T-helper 22 cell (primary cell): Measurements from ENCODE around the gene FBLN1.
"Not testable (repeated sequence)": the region's sequence is repeated elsewhere in the genome, so short reads cannot be mapped to it uniquely, and the experiment has no call there.

Experiments used
- DNase-seq: peaks from one replicate; pipeline ENCODE4 v3.0.0-alpha.2; 2020; ENCODE audit warnings: low read depth

The FBLN1 gene

DNA sequence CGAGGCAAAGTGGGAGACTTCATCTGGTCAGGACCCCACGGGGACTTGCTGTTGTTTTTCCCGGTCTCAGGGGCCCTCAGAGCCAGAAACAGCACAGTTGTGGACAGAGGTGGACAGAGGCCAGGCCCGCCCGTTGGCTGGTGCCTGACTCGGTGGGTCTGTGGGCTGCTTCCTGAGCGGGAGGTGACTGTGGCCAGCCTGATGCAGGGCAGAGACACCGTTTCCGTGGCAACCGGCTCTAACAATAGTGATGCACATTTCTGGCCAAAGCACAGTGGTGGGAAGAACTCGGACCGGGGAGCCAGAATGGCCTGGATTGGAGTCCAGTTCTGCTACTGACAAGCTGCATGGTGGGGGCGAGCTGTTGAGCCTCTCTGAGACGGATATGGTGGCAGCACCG lies 110.3 kb downstream of the FBLN1 start:
- no peak for DNase-seq

- no peak for DNase-seq
Measured at GRCh38 chr22:45615364-45615763, 112.7 kb downstream of the FBLN1 start.

DNA sequence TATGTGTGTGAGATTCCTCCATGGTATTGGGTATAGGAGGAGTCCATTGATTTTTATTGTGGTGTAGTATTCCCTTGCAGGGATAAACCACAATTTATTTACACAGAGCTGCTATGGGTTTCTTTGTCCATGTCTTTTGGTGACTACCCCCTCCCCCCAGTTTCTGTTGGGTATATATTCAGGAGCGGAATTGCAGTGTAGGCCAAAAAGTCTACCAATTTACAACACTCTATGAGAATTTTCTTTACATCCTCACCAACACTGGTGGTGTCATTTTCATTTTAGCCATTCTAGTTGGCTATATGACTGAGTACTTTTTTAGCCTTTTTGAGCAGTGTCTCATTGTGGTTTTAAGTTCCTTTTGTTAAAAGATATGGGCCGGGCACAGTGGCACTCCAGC lies 113.7 kb downstream of the FBLN1 start:
- no peak for DNase-seq

DNA sequence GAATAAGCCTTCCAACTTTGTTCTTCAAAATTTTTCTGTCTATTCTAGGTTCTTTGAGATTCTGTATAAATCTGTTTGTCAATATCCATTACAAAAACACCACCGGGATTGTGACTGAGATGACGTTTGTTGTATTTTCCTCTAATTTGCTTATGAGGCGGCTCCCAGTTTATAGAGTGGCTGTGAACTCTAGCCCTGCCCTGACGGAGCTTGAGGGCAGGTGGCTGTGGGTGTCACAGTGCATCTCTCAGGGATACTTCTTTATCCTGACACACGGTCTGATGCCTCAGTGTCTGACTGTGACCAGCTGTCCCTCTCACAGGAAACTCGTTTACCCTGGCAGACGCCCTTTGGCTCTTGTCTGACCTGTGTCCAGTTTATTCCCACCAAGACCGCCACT lies 115.3 kb downstream of the FBLN1 start:
- DNase-seq = no peak

- DNase-seq = no peak
Measured at GRCh38 chr22:45620706-45621105, 118.0 kb downstream of the FBLN1 start.

DNA sequence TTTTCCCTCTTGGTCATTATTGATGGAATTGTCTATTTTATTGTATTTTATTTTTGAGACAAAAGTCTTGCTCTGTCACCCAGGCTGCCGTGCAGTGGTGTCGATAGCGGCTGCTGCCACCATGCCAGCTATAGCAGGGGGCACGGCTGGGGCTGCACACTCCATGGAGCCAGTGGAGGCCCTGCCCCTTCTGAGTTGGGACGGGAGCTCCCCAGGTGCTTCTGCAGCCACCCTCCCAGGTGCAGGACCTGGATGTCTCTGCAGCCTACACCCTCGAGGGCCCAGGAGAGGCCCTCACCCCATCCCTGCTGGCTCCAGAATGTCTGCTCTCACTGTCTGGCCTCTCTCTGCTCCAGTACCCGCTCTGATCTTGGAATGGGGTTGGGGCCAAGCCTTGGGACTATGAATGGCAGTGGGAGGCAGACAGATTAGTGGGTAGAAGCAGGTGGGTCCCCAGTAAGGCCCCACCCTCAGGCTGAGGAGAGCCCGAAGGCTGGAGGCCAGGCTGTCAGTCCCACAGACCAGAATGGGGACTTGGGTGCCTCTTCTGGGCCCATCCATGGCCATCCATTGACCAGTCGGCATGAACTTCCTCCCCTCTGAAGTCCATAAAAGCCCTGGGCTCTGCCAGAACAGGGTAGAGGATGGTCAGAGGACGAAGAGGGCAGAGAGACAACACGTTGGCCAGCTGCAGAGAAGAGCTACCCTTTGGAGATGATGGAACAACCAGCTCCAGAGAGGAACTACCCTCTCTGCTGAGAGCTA lies 119.3 kb downstream of the FBLN1 start:
- no peak for DNase-seq

DNA sequence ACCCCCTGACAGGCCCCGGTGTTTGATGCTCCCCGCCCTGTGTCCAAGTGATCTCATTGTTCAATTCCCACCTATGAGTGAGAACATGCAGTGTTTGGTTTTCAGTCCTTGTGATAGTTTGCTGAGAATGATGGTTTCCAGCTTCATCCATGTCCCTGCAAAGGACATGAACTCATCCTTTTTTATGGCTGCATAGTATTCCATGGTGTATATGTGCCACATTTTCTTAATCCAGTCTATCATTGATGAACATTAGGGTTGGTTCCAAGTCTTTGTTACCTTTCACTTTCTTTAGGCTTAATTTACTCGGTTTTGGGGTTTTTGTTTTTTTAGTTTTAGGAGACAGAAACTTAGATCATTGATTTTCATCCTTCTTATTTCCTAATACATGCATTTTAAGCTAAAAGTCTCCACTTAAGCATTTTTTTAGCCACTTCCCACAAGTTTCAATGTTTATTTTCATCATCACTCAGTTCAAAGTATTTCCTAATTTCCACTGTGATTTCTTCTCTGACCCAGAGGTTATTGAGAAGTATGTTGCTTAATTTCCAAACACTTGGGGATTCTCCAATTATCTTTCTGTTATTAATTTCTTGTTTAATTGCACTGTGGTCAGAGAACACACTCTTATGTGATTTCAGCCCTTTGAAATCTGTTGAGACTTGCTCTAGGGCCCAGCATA lies 120.9 kb downstream of the FBLN1 start:
- not testable (repeated sequence) for DNase-seq

DNA sequence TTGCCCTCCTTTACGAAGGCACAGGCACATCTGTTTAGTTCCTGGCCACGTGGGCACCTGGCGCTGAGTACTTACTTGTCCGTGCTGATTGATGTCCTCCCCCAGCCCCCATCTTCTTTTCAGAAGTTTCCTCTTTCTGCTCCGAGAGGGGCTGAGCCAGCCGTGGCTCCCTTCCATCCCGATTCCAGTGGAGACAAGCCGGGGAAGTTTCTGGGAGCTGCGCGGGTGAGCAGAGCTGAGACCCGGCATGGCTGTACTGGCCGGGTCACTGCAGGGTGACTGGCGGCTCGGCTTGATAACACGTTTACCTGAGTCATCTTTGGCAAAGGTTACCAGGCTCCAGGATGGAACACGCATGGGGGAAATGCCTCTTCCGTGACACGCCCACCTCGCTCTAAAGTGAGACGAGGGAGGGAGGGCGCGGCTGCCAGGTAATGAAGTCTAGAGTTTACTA lies 123.5 kb downstream of the FBLN1 start:
- no peak for DNase-seq

DNA sequence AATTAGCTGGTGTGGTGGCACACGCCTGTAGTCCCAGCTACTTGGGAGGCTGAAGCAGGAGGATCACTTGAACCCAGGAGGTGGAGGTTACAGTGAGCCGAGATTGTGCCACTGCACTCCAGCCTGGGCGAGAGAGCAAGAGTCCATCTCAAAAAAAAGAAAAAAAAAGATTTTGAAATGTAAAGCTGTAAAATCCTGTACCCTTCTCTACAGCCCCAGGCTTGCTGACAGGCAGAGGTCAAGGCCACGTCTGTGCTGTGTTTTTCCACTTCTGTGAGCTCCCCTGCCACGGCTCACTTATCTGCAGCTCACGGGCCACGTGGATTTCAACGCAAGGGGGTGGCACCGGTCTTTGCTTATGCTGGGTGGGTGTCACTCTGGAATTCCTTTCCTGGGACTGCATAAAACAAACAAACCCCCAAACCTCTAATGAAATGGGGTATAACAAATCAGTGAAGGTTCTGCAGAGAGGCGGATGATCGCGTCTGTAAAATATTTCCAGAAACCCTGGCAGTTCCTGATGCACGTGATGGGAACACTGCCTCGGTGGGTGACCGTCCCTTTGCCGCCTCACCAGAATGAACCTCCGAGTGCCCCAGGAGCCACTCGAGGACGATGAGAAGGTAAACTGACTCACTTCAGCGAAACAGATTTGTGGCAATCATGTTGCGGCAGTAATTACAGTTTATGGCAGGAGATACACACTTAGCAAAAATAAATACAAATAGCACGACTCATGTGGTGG lies 125.0 kb downstream of the FBLN1 start:
- no peak for DNase-seq

- no peak for DNase-seq
Measured at GRCh38 chr22:45628515-45628914, 125.8 kb downstream of the FBLN1 start.

- no peak for DNase-seq
Measured at GRCh38 chr22:45629469-45630089, 126.9 kb downstream of the FBLN1 start.

- no peak for DNase-seq
Measured at GRCh38 chr22:45630436-45630835, 127.8 kb downstream of the FBLN1 start.

DNA sequence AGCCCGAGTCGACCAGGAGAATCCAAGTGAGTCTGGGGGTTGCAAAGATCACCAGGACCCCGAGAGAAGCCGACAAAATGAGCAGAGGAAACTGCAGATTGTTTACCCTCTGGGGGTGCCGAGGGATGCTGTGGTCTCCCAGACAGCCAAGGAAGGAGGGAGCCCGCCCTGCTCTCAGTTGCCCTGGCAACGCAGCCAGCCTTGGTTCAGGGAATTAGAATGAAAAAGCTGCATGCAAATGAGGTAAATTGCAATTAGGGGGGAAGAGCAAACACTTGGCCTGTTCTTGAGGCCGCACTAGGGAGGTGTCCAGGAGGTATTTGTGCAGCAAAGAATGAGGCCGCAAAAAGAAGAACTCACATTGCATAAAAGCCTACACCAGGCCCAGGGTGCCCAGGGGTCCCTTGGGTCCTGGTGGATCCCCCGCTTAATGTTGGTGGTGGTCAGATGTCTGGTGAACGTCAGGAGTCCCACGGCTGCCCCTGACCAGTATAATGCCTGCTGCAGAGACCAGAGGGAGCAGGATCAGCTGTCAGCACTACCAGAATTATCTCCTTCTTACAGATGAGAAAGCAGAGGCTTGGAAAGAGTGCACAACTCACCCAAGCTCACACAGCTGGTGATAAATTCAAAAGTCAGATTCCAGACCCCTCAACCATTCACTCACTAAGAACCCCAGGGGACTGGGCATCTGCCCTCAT lies 128.6 kb downstream of the FBLN1 start:
- no peak for DNase-seq

DNA sequence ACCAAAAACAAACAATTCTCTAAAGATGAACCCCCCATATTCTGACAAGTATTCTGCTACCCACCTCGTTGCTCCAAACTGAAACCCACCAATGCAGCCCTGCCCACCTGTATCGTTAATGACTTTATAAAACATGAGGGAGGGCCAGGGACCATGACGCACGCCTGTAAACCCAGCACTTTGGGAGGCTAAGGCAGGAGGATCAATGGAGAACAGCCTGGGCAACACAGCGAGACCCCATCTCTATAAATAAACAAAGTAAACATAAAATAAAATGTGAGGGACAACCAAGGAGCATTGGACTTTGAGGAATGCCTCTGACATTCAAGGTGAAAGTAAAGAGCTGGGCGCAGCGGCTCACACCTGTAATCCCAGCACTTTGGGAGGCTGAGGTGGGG lies 129.2 kb downstream of the FBLN1 start:
- DNase-seq = no peak

GRCh38 chr22:45632791-45633515 lies 130.3 kb downstream of the FBLN1 start:
- no peak for DNase-seq

DNA sequence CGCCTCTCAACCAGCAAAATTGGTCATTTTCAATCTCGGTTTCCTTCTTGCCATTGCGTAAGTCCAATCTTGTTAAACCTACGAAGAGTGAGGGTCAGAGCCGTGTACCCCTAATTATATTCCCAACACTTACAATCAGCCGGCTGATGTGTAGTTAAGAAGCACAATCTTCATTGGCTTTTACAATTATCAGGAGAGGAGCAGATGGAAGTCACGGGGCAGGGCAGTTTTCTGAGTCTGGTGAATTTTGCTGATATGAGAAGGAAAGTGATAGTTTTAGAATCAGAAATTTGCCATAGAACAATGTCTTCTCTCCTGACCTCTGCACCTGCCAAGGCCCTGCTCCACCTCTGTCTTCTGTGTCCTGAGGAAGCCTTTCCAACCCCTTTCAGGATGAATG lies 134.0 kb downstream of the FBLN1 start:
- DNase-seq = no peak

- DNase-seq = no peak
Measured at GRCh38 chr22:45638197-45638596, 135.5 kb downstream of the FBLN1 start.

DNA sequence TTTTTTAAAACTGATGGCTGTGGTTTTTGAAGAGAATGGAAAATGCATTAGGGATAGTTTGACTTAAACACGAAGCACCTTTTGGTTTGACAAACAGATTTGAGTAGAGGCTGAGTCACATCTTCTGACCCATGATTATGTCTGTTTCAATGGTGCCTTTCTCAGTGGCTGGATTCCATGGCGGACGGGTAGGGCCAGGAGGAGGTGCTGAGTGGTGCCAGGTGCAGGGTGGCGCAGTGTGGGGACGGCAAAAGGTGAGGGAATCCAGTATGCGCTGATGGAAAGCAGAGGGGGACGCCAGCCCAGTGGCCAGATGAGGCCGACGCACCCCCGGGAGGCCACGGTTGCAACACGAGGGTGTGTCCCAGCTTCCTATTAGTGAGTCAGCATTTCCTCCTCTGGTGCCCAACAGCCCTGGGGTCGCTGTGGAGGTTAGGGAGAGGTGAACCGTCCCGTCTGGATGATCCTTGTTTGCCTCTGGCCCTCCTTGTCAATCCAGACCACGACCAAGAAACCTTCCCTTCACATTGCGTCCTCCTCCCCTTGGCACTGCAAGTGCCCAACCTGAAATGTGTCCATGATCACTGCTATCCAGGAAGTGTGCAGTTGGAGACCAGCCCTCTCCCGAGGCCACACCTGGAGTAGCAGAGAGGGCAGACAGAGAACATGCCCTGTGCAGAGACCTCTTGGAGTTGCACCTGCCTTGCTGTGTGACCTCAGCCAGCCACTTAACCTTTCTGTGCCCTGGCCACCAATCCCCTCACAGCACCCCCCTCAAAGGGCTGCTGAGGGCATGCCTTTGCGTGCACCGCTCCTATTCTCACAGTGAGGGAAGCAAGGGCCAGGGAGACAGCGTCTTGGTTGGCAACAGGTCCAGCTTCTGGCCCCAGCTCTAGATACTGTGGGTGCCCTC lies 136.4 kb downstream of the FBLN1 start:
- DNase-seq = no peak

DNA sequence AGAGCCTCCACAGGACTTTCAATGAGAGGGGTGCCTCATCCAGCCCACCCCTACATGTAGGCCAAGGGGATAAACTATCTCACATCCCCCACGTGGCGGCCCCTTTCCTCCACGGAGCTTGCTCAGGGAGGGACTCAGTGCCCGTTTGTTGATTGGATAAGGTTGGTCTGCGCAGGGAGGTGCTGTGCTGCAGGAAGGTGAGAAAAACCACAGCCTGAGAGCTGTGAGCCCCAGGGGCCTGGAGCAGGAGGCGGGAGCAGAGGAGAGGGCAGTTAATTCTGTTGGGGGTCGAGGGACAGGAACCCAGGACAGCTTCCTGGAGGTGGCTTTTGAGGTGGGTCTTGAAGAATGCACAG lies 137.0 kb downstream of the FBLN1 start:
- DNase-seq = no peak

- no peak for DNase-seq
Measured at GRCh38 chr22:45640291-45640940, 137.7 kb downstream of the FBLN1 start.
